HuH-7.5 (cell line): Measurements from ENCODE around the gene TADA3.

Source experiments
- DNase-seq: peaks from one replicate; pipeline ENCODE4 v3.0.0; 2011; ENCODE audit warnings: low spot score

Gene TADA3

GRCh38 chr3:9760779-9761505, 31.3 kb downstream of the TADA3 start:
- no peak for DNase-seq

GRCh38 chr3:9757427-9757826, 34.8 kb downstream of the TADA3 start:
- DNase-seq, result no peak

GRCh38 chr3:9754678-9755077, 37.6 kb downstream of the TADA3 start:
- no peak for DNase-seq

GRCh38 chr3:9750556-9751411, 41.5 kb downstream of the TADA3 start:
- peak; percentile 59 for DNase-seq

- peak; percentile 100 for DNase-seq
Measured at GRCh38 chr3:9749645-9750555, 42.4 kb downstream of the TADA3 start, which contains the start of gene OGG1. OGG1 (plus strand) TSS chr3:9749952; CDS start chr3:9750287, 335 bp downstream.

GRCh38 chr3:9749296-9749644, 43.0 kb downstream of the TADA3 start:
- no peak for DNase-seq

GRCh38 chr3:9748031-9748430, 44.2 kb downstream of the TADA3 start:
- no peak for DNase-seq

GRCh38 chr3:9747267-9747666, 45.0 kb downstream of the TADA3 start:
- DNase-seq, result no peak

GRCh38 chr3:9746330-9746729, 45.9 kb downstream of the TADA3 start:
- DNase-seq, result no peak

GRCh38 chr3:9745521-9745920, 46.8 kb downstream of the TADA3 start:
- DNase-seq, result no peak

- no peak for DNase-seq
Measured at GRCh38 chr3:9744162-9744561, 48.1 kb downstream of the TADA3 start.

GRCh38 chr3:9743548-9743947, 48.7 kb downstream of the TADA3 start:
- DNase-seq, result no peak

- no peak for DNase-seq
Measured at GRCh38 chr3:9742560-9742959, 49.7 kb downstream of the TADA3 start.

GRCh38 chr3:9739181-9739580, 53.1 kb downstream of the TADA3 start:
- DNase-seq, result no peak

GRCh38 chr3:9736831-9737230, 55.4 kb downstream of the TADA3 start:
- no peak for DNase-seq

GRCh38 chr3:9732740-9733115, 59.5 kb downstream of the TADA3 start:
- DNase-seq, result no peak

- DNase-seq, result peak; percentile 70
Measured at GRCh38 chr3:9732080-9732739, 60.1 kb downstream of the TADA3 start.

- peak; percentile 99 for DNase-seq
Measured at GRCh38 chr3:9731206-9732079, 60.8 kb downstream of the TADA3 start, which contains the start of gene BRPF1. BRPF1 (plus strand) TSS chr3:9731735; CDS start chr3:9734141, 2,406 bp downstream.

- peak; percentile 90 for DNase-seq
Measured at GRCh38 chr3:9730657-9731205, 61.5 kb downstream of the TADA3 start.
